HL-60 (cell line): Measurements from ENCODE around the gene GRM8.

Experiments
- DNase-seq, 2 experiments: peaks; one replicate each; pipeline ENCODE4 v3.0.0-alpha.2; 2010 to 2020; ENCODE audit warnings: low read depth in 1 of 2, low spot score in 1 of 2
- H3K27ac ChIP-seq: fragments of 250-450 bp; sonication (Bioruptor Pico); replicated peaks from 2 replicates; pipeline ENCODE4 v1.5.1; 2020; ENCODE audit warnings: mild to moderate bottlenecking, moderate library complexity
- H3K27me3 ChIP-seq: fragments of 250-450 bp; sonication (Bioruptor Pico); 2 replicates; pipeline ENCODE4 v1.5.1; 2021; ENCODE audit warnings: mild to moderate bottlenecking, moderate library complexity; ENCODE audit not compliant: insufficient read depth, poor library complexity, severe bottlenecking
- H3K4me3 ChIP-seq: replicated peaks from 2 replicates; pipeline ENCODE4 v1.5.1; 2011; ENCODE audit warnings: mild to moderate bottlenecking, control low read depth, low read length; ENCODE audit not compliant: insufficient read depth
- CTCF ChIP-seq: IDR thresholded peaks from one replicate; pipeline ENCODE4 v1.5.1; 2011; ENCODE audit warnings: low read length, control low read depth, inconsistent platforms; ENCODE audit not compliant: insufficient read depth
- GABPA ChIP-seq: IDR thresholded peaks from 2 replicates; pipeline ENCODE4 v1.6.1; 2012; ENCODE audit warnings: low read depth
- POLR2AphosphoS5 ChIP-seq: IDR thresholded peaks from 2 replicates; pipeline ENCODE4 v1.6.1; 2012; ENCODE audit warnings: low read depth
- REST ChIP-seq: IDR thresholded peaks from 2 replicates; pipeline ENCODE4 v1.6.1; 2012; ENCODE audit warnings: low read depth; ENCODE audit not compliant: insufficient replicate concordance
- SPI1 ChIP-seq: IDR thresholded peaks from 2 replicates; pipeline ENCODE4 v1.6.1; 2012; ENCODE audit warnings: low read depth, mild to moderate bottlenecking, borderline replicate concordance
- microRNA-seq: library from miRNA; unstranded; fragments of <30 nt; microRNA quantifications from one replicate; pipeline ENCODE4, GENCODE V29; 2018

Gene GRM8

GRCh38 chr7:126398285-126398684 lies 854.5 kb downstream of the GRM8 start:
- no peak for DNase-seq
- no peak overlapping the region for H3K4me3 ChIP-seq
- H3K27ac ChIP-seq = no peak overlapping the region

GRCh38 chr7:126394406-126394805 lies 858.3 kb downstream of the GRM8 start:
- no peak for DNase-seq
- TF ChIP-seq GABPA (no peak), CTCF (no peak), POLR2AphosphoS5 (no peak), REST (no peak), SPI1 (no peak)
- H3K4me3 ChIP-seq = no peak overlapping the region
- H3K27ac ChIP-seq = no peak overlapping the region
- no peaks in the 10 kb centered on the region for H3K27me3 ChIP-seq

More at GRCh38 chr7:126398285-126398684, 854.5 kb downstream of the GRM8 start:
- TF ChIP-seq POLR2AphosphoS5 = no peak
- TF ChIP-seq CTCF = no peak
- TF ChIP-seq SPI1 = no peak
- TF ChIP-seq GABPA = no peak
- TF ChIP-seq REST = no peak
- no peaks in the 10 kb centered on the region for H3K27me3 ChIP-seq

Small RNAs within 50 kb of the gene (microRNA-seq; reads per million reads assigned to microRNA genes)
- gene MIR592 = 0.90 reads per million
